SK-MEL-5 (cell line): ENCODE data around the gene TRAPPC2B. TPM values are rescaled to one million over a fixed set of nuclear protein-coding genes. Genes with fewer than 3 reads are reported as not detected.

Source experiments
- DNase-seq: peaks from one replicate; pipeline ENCODE4 v3.0.0-alpha.2; 2016; ENCODE audit warnings: low read depth, low spot score
- in situ Hi-C: cut with HindIII; loops from 2 replicates; pipeline ENCODE4 v1.10.0; 2016; ENCODE audit warnings: low sequenced_read_pairs, high pct_unique_total_duplicates, low pct_unique_long_range_greater_than_20kb
- total RNA-seq: library from RNA; depleted of rRNA; stranded (reverse); fragments of >200 nt; shearing (Covaris generic); gene quantifications from 2 replicates; pipeline ENCODE4 v1.2.3, GENCODE V29; 2014; rRNA removed

The TRAPPC2B gene
- total RNA-seq, 1 experiment from 2014 or later = 14.8 TPM

GRCh38 chr19:57410877-57411671 is 47.7 kb downstream of the TRAPPC2B start, which contains the start of gene ZNF17:
TSS of gene ZNF17 (plus strand) at chr19:57411161. CDS start at chr19:57413616, 2,455 bp downstream.
- in situ Hi-C loops = no loop called here
- peak; percentile 93 for DNase-seq

Other genes with a start within 250 kb of the TRAPPC2B start
- not detected in 2 replicates for gene USP29, start 243.6 kb upstream of the TRAPPC2B start, total RNA-seq
- not detected in 2 replicates for gene ZIM3, start 218.3 kb upstream of the TRAPPC2B start, total RNA-seq
- gene DUXA, start 196.1 kb upstream of the TRAPPC2B start, total RNA-seq = not detected in 2 replicates
- gene ZNF264, start 172.1 kb upstream of the TRAPPC2B start, total RNA-seq = 6.3 and 13.6 TPM in 2 replicates
- gene AURKC, start 132.5 kb upstream of the TRAPPC2B start, total RNA-seq = not detected in 2 replicates
- gene ZNF805, start 122.9 kb upstream of the TRAPPC2B start, total RNA-seq = 10.4 and 11.0 TPM in 2 replicates
- 33.7 and 35.5 TPM in 2 replicates for gene ZNF460, start 83.1 kb upstream of the TRAPPC2B start, total RNA-seq
- gene ZNF543, start 43.1 kb upstream of the TRAPPC2B start, total RNA-seq = 7.4 TPM in 2 replicates
- gene ZNF304, start 12.3 kb upstream of the TRAPPC2B start, total RNA-seq = 6.7 and 7.6 TPM in 2 replicates
- 1.5 and 1.8 TPM in 2 replicates for gene ZNF547, start within 50 bp of the TRAPPC2B start, total RNA-seq
- gene ZNF548, start 26.3 kb downstream of the TRAPPC2B start, total RNA-seq = 12.7 and 13.7 TPM in 2 replicates
- gene ZNF17, start 47.6 kb downstream of the TRAPPC2B start, total RNA-seq = 4.6 and 4.8 TPM in 2 replicates
- gene ZNF749, start 71.8 kb downstream of the TRAPPC2B start, total RNA-seq = 9.8 and 9.9 TPM in 2 replicates
- gene VN1R1, start 93.6 kb downstream of the TRAPPC2B start, total RNA-seq = 0.05 and 0.08 TPM in 2 replicates
- gene ZNF772, start 114.0 kb downstream of the TRAPPC2B start, total RNA-seq = 6.6 and 6.8 TPM in 2 replicates
- gene ZNF419, start 124.2 kb downstream of the TRAPPC2B start, total RNA-seq = 6.5 and 8.6 TPM in 2 replicates
- 6.6 and 10.0 TPM in 2 replicates for gene ZNF773, start 136.4 kb downstream of the TRAPPC2B start, total RNA-seq
- gene ZNF549, start 163.8 kb downstream of the TRAPPC2B start, total RNA-seq = 6.6 and 7.6 TPM in 2 replicates
- gene ZNF550, start 196.3 kb downstream of the TRAPPC2B start, total RNA-seq = 6.1 and 7.1 TPM in 2 replicates
- 4.5 and 4.6 TPM in 2 replicates for gene ZNF416, start 215.4 kb downstream of the TRAPPC2B start, total RNA-seq
- gene ZIK1, start 220.6 kb downstream of the TRAPPC2B start, total RNA-seq = 1.7 and 2.3 TPM in 2 replicates
- gene ZNF530, start 236.3 kb downstream of the TRAPPC2B start, total RNA-seq = 3.8 and 6.5 TPM in 2 replicates